Measurements from ENCODE around the gene WNT3A.

Gene WNT3A

DNA sequence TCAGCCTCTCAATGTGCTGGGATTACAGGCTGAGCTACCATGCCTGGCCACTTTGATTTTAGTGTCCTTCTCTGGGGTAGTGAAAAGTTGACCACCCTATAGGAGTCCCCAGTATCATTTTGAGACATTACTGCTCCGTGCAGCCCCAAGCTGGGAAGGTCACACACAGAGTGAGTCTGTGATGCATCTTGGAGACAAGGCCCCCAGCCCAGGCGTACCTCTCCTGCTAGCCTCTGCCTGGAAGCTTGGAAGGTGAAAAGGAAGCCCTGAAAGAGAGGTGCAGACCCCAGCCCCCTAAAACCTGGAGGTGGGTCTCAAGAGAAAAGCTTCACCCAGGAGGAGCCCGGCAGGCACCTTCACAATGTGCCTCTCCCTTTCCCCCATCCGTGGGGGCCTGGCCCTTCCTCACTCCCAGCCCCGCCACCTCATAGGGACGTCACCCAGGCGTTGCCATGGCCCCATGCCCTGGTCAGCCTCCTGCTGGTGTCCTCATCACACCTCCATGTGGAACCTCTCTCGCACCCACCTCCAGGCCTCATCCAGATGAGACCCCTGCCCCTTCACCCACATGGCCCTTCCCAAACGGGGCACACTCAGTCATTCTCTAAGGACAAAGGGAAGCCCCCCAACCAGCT lies 70.1 kb downstream of the WNT3A start:
- TF ChIP-seq, protein P1, sequence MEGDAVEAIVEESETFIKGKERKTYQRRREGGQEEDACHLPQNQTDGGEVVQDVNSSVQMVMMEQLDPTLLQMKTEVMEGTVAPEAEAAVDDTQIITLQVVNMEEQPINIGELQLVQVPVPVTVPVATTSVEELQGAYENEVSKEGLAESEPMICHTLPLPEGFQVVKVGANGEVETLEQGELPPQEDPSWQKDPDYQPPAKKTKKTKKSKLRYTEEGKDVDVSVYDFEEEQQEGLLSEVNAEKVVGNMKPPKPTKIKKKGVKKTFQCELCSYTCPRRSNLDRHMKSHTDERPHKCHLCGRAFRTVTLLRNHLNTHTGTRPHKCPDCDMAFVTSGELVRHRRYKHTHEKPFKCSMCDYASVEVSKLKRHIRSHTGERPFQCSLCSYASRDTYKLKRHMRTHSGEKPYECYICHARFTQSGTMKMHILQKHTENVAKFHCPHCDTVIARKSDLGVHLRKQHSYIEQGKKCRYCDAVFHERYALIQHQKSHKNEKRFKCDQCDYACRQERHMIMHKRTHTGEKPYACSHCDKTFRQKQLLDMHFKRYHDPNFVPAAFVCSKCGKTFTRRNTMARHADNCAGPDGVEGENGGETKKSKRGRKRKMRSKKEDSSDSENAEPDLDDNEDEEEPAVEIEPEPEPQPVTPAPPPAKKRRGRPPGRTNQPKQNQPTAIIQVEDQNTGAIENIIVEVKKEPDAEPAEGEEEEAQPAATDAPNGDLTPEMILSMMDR (IDR thresholded peaks at IDR 0.05; ENCODE audit: low read depth, low read length, missing control alignments), result no peak
- no peak overlapping the region for H3K4me3 ChIP-seq (replicated peaks; ENCODE audit: low read depth, low read length)
- DNase-seq (ENCODE audit: extremely low read depth, low read depth), result no peak

DNA sequence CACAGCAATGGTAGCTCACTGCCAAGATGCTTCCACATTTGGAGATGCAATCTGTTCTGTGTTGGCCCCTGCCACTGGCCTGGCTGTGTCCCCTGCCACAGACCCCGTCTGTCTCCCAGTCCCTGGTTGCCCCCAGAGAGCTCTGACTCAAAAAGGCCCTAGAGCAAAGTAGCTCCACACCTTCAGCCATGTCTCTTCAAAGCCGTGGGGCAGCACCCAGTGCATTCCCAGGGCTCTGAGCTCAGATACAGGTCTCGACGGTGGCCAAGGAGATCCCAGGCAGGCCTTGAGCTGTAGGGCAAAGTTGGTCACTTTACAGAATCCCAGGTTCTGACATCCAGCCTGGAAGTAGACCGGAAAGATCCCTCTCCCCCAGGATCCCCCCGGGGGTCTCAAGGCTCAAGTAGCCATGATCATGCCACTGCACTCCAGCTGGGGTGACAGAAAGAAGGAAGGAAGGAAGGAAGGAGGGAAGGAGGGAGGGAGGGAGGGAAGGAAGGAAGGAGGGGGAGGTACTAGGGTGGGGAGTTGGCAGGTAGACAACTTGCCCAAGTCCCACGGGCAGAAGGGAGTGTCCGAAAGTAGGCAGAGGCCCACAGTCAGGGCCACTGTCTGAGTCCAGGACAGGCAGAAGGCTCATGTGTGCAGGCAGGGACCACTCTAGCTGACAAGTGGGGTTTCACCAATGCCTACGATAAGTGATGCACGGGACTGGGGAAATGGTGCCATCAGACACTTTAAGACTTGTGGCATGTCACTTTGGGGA lies 71.0 kb downstream of the WNT3A start:
- H3K4me3 ChIP-seq (replicated peaks; ENCODE audit: low read depth, low read length), result no peak overlapping the region
- DNase-seq (ENCODE audit: extremely low read depth, low read depth), result no peak
- TF ChIP-seq, protein P1 (IDR thresholded peaks at IDR 0.05; ENCODE audit: low read depth, low read length, missing control alignments), result no peak

GRCh38 chr1:228079013-228079412 lies 72.2 kb downstream of the WNT3A start:
- H3K4me3 ChIP-seq (replicated peaks; ENCODE audit: low read depth, low read length), result no peak overlapping the region
- TF ChIP-seq, protein P1 (IDR thresholded peaks at IDR 0.05; ENCODE audit: low read depth, low read length, missing control alignments), result no peak
- no peak for DNase-seq (ENCODE audit: extremely low read depth, low read depth)

DNA sequence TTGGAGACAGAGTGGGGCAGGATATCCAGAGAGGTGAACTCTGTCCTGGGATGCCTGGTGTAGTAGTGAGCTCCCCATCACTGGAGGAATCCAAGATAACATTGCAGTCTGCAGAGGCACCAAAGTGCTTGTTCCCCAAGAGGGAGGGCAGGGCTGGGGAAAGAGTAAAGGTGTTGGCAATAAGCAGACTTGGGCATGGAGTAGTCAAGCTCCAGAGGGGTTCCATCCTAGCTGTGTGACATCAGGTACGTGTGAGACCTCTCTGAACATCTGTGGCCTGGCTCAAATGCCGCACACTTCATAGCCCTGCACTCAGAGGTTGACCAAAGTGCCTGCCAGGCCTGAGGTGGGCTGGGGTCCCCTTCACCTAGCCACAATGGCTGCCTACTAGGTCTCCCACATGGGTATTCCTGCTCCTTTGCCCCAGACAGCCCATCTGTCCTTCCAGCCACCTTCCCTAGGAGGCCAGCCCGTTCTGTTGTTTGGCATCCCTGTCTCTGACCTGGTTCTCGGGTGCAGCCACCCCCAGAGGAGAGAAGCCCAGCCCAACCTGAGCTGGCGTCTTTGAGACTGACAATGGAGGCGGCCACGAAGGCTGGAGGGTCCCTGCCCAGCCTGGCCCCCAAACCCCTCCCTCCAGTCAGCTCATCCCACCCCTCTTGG lies 72.9 kb downstream of the WNT3A start:
- TF ChIP-seq, protein P1 (IDR thresholded peaks at IDR 0.05; ENCODE audit: low read depth, low read length, missing control alignments), result no peak
- no peak for DNase-seq (ENCODE audit: extremely low read depth, low read depth)
- no peak overlapping the region for H3K4me3 ChIP-seq (replicated peaks; ENCODE audit: low read depth, low read length)

- TF ChIP-seq, protein P1 (IDR thresholded peaks at IDR 0.05; ENCODE audit: low read depth, low read length, missing control alignments), result no peak
- no peak for DNase-seq (ENCODE audit: extremely low read depth, low read depth)
- H3K4me3 ChIP-seq (replicated peaks; ENCODE audit: low read depth, low read length), result peak overlapping the region; percentile 98
Observed at GRCh38 chr1:228081144-228081543, 74.3 kb downstream of the WNT3A start.

DNA sequence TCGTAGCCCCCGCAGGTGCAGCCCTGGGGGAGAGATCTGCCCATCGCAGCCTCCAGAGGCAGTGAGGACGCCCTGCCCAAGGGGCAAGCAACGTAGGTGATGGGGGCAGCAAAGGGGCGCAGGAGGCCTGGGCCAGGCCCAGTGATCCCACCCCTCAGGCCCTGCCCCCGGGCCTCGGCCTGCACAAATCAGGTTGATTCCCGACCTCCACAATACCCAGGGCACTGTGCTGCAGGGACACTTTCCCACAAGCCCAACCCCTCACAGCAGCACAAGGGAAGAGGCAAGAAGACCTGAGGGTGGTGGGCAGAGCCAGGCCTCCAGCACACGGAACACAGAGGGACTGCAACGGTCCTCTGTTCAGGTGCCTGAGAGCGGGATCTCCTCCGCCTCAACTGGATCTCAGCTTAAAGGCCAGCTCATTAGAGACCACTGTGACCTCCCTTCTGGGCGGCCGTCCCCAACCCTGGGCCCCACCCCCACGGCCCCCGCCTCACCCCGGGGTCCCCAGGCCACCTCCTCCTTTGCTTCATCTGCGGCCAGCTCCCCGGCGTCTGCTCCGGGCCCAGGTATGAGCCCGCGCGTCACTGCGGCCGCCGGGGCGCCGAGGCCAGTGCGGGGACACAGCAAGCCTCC lies 74.9 kb downstream of the WNT3A start:
- DNase-seq (ENCODE audit: extremely low read depth, low read depth), result no peak
- H3K4me3 ChIP-seq (replicated peaks; ENCODE audit: low read depth, low read length), result peak overlapping the region; percentile 98
- TF ChIP-seq, protein P1 (IDR thresholded peaks at IDR 0.05; ENCODE audit: low read depth, low read length, missing control alignments), result no peak

Data from HFF-Myc (cell line).